GM10266 (cell line): ENCODE measurements around the gene FBRS.

Experiments
- DNase-seq: peaks from one replicate; pipeline ENCODE4 v3.0.0; 2012; ENCODE audit errors: extremely low spot score
- CTCF ChIP-seq: IDR thresholded peaks from 2 replicates; pipeline ENCODE4 v1.5.1; 2012; ENCODE audit warnings: mild to moderate bottlenecking, low read depth; ENCODE audit not compliant: control insufficient read depth, insufficient read depth; ENCODE audit errors: missing control alignments

The FBRS gene

GRCh38 chr16:30662449-30662848 is 4.2 kb downstream of the FBRS start:
- no peak for TF ChIP-seq CTCF
- no peak for DNase-seq

GRCh38 chr16:30663038-30663437 is 4.8 kb downstream of the FBRS start:
- TF ChIP-seq CTCF = no peak
- DNase-seq = peak; percentile 2

- DNase-seq = peak; percentile 32
- no peak for TF ChIP-seq CTCF
These were observed 5.6 kb downstream of the FBRS start for GRCh38 chr16:30663820-30664219.

GRCh38 chr16:30664616-30665109 is 6.4 kb downstream of the FBRS start:
- peak; percentile 10 for DNase-seq
- no peak for TF ChIP-seq CTCF

GRCh38 chr16:30665155-30665829 is 7.1 kb downstream of the FBRS start:
- no peak for TF ChIP-seq CTCF
- DNase-seq = peak; percentile 33

- TF ChIP-seq CTCF = no peak
These were observed 7.6 kb downstream of the FBRS start for GRCh38 chr16:30665830-30666190.

GRCh38 chr16:30666681-30667080 is 8.4 kb downstream of the FBRS start:
- TF ChIP-seq CTCF = no peak
- no peak for DNase-seq

More at GRCh38 chr16:30665830-30666190, 7.6 kb downstream of the FBRS start:
- DNase-seq = no peak
